ENCODE data around the gene TPM4.
"Not testable (repeated sequence)": the region's sequence is repeated elsewhere in the genome, so short reads cannot be mapped to it uniquely, and the experiment has no call there.

TPM4 gene

GRCh38 chr19:16094360-16095070 lies 18.2 kb downstream of the TPM4 start:
- FAIRE-seq: no peak
- TF ChIP-seq CTCF (IDR thresholded peaks at IDR 0.05; ENCODE audit: insufficient read depth, missing control alignments): no peak
- DNase-seq (ENCODE audit: insufficient read length, low spot score): no peak

DNA sequence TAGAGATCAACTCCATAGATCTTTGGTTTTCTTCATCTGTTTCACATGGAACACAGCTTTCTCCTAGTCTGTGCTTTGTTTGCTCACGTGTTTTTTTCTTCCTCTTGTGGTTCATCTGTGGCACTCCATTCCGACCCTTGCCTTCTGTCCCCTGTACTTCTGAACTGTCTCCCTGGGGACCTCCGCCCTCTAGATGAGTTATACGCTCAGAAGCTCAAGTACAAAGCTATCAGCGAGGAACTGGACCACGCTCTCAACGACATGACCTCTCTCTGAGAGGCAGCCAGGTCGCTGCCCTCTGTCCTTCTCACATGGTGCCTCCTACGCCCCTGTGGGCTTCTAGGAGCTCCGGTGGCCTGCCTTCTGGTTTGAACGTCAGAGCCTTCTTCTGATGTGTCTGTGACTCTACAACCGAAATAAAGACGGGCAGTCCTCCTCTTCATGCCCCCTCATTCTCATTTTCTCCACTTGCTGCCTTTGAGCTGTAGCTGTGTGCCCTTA lies 18.8 kb downstream of the TPM4 start:
- no peak for TF ChIP-seq CTCF (IDR thresholded peaks at IDR 0.05; ENCODE audit: insufficient read depth, missing control alignments)
- FAIRE-seq: no peak

GRCh38 chr19:16096280-16096855 lies 20.1 kb downstream of the TPM4 start:
- DNase-seq (ENCODE audit: insufficient read length, low spot score): peak; percentile 57
- no peak for FAIRE-seq
- no peak for TF ChIP-seq CTCF (IDR thresholded peaks at IDR 0.05; ENCODE audit: insufficient read depth, missing control alignments)

More for the DNA sequence above, 18.8 kb downstream of the TPM4 start:
- no peak for DNase-seq (ENCODE audit: insufficient read length, low spot score)

GRCh38 chr19:16098416-16098768 lies 22.1 kb downstream of the TPM4 start:
- no peak for TF ChIP-seq CTCF (IDR thresholded peaks at IDR 0.05; ENCODE audit: insufficient read depth, missing control alignments)
- FAIRE-seq (no peak), DNase-seq (ENCODE audit: insufficient read length, low spot score) (no peak)

DNA sequence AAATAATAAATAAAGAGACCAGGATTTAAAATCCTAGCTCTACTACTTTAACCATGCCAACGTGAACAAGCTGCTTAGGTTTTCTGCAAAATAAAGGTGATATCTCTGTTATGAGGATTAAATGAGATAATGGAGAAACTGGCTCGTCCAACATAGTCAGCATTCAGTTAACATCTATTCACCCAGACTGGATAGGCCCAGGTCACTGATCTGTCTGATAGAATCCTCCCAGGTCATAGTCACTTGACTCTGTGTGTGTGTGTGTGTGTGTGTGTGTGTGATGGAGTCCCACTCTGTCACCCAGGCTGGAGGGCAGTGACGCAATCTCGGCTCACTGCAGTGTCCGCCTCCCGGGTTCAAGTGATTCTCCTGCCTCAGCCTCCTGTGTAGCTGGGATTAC lies 22.5 kb downstream of the TPM4 start:
- TF ChIP-seq CTCF (IDR thresholded peaks at IDR 0.05; ENCODE audit: insufficient read depth, missing control alignments): no peak
- DNase-seq (ENCODE audit: insufficient read length, low spot score): no peak
- no peak for FAIRE-seq

DNA sequence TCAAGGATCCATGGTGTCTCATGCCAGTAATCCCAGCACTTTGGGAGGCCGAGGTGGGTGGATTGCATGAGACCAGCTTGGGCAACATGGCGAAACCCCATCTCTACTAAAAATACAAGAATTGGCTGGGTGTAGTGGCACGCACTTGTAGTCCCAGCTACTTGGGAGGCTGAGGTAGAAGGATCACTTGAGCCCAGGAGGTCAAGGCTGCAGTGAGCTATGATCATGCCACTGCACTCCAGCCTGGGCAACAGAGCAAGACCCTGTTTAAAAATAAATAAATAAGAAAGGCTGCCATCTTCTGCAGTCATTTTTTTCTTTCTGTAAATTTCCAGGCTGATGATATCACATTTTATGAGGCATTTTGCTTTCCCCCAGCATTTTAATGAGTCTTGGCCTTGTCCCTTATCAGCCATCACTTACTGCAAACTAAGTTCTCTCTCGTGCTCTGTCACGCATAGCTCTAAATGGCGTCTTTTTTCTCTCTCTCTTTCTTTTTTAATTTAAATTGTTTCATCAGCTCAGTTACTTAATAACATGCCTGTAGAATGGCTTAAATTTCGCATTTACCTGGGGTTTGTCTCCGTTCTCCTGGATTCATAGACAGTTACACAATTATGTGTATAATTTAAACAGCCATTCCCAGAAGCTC lies 23.1 kb downstream of the TPM4 start:
- not testable (repeated sequence) for DNase-seq (ENCODE audit: insufficient read length, low spot score); FAIRE-seq

DNA sequence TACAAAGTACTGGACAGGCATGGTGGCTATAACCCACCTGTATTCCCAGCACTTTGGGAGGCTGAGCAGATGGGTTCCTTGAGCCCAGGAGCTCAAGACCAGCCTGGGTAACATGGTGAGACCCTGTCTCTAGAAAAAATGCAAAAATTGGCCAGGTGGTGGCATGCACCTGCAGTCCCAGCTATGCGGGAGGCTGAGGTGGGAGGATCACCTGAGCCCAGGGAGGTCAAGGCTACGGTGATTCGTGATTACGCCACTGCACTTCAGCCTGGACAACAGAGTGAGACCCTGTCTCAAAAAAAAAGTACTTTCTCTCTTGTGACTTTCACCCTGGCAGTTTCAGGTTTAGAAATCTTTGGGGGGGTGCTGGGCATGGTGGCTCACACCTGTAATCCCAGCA lies 24.2 kb downstream of the TPM4 start:
- no peak for TF ChIP-seq CTCF (IDR thresholded peaks at IDR 0.05; ENCODE audit: insufficient read depth, missing control alignments)
- FAIRE-seq (no peak), DNase-seq (ENCODE audit: insufficient read length, low spot score) (no peak)
